CD4-positive, alpha-beta memory T cell (primary cell): ENCODE results near the gene DOK6. TPM values are rescaled to one million over a fixed set of nuclear protein-coding genes. Genes with fewer than 3 reads are reported as not detected.

Source experiments
- CTCF ChIA-PET: fragments of 350-600 bp; sonication (Branson Sonifier 250); formaldehyde crosslinking; loops from one replicate; lab custom pipeline; 2021; ENCODE audit warnings: inconsistent platforms; ENCODE audit not compliant: partially characterized antibody; lab: Charles Lee
- POLR2A ChIA-PET: fragments of 350-600 bp; sonication (Branson Sonifier 250); formaldehyde crosslinking; loops from one replicate; lab custom pipeline; 2021; ENCODE audit not compliant: partially characterized antibody; lab: Charles Lee
- DNase-seq, 5 donors: peaks; one replicate each; pipeline versions ENCODE4 v3.0.0 to v3.0.0-alpha.2; 2020 to 2022; ENCODE audit warnings: mixed read lengths in 1 of 5
- H3K27ac ChIP-seq: one replicate; pipeline ENCODE4 v1.7.0; 2013; ENCODE audit warnings: low read depth, low read length
- H3K27me3 ChIP-seq: 2 replicates; pipeline ENCODE4 v1.7.0; 2013; ENCODE audit warnings: mild to moderate bottlenecking, low read length, moderate library complexity; ENCODE audit not compliant: insufficient read depth
- H3K36me3 ChIP-seq: 2 replicates; pipeline ENCODE4 v1.7.0; 2013; ENCODE audit warnings: mild to moderate bottlenecking, low read length, moderate library complexity; ENCODE audit not compliant: insufficient read depth
- H3K4me1 ChIP-seq: 2 replicates; pipeline ENCODE4 v1.7.0; 2013; ENCODE audit warnings: mild to moderate bottlenecking, low read length, moderate library complexity; ENCODE audit not compliant: insufficient read depth
- H3K4me3 ChIP-seq, 2 donors: one replicate each; pipeline ENCODE4 v1.7.0; 2013; ENCODE audit warnings: low read length in 2 of 2, mild to moderate bottlenecking in 1 of 2
- H3K9me3 ChIP-seq, 2 donors: one replicate each; pipeline ENCODE4 v1.7.0; 2013; ENCODE audit warnings: low read length in 2 of 2, control low read depth in 1 of 2; ENCODE audit not compliant: control insufficient read depth in 1 of 2
- H3K27ac Mint-ChIP-seq, 7 donors: one replicate each; pipeline ENCODE4 v1.8.0; 2020 to 2021; ENCODE audit warnings: mixed read lengths in 7 of 7, mild to moderate bottlenecking in 6 of 7, inconsistent platforms in 3 of 7, moderate library complexity in 3 of 7
- H3K27me3 Mint-ChIP-seq, 2 donors: one replicate each; pipeline ENCODE4 v1.8.0; 2020 to 2021; ENCODE audit warnings: mixed read lengths in 2 of 2
- H3K36me3 Mint-ChIP-seq, 2 donors: one replicate each; pipeline ENCODE4 v1.8.0; 2020 to 2021; ENCODE audit warnings: mixed read lengths in 2 of 2, inconsistent platforms in 1 of 2, mild to moderate bottlenecking in 1 of 2
- H3K4me1 Mint-ChIP-seq, 4 donors: one replicate each; pipeline ENCODE4 v1.8.0; 2020 to 2021; ENCODE audit warnings: mixed read lengths in 4 of 4, mild to moderate bottlenecking in 1 of 4
- H3K4me3 Mint-ChIP-seq, 8 donors: one replicate each; pipeline ENCODE4 v1.8.0; 2020 to 2021; ENCODE audit warnings: mixed read lengths in 8 of 8, mild to moderate bottlenecking in 7 of 8, moderate library complexity in 6 of 8, inconsistent platforms in 3 of 8
- H3K9me3 Mint-ChIP-seq, 8 donors: one replicate each; pipeline ENCODE4 v1.8.0; 2020 to 2021; ENCODE audit warnings: mixed read lengths in 8 of 8, mild to moderate bottlenecking in 5 of 8, inconsistent platforms in 3 of 8, moderate library complexity in 1 of 8
- intact Hi-C: fragments of 100-400 bp; cut with micrococcal nuclease; formaldehyde crosslinking; loops from one replicate; pipeline ENCODE4 v1.15.1; 2023
- polyA plus RNA-seq, 2 donors: library from polyadenylated mRNA; unstranded; fragments of 300-500 nt; fragmentation: Illumina TruSeq; gene quantifications; one replicate each; pipeline ENCODE4 v1.2.3, GENCODE V29; 2021
- total RNA-seq, 2 experiments: library from RNA; stranded (reverse); gene quantifications; one replicate each; pipeline ENCODE4 v1.2.3, GENCODE V29; 2021

The DOK6 gene
- total and polyA plus RNA-seq, 4 experiments from 2014 or later = 0.04 to 0.15 TPM; not detected in 2

- H3K27ac ChIP-seq = no peak overlapping the region
- Mint-ChIP-seq H3K27me3 (no peaks in the 10 kb centered on the region), H3K4me1 (peaks cover 0 to 4% (median 0%) of the 10 kb centered on the region in 4 donors), H3K4me3 (no peak overlapping the region), H3K27ac (no peak overlapping the region), H3K36me3 (peaks cover 16 to 26% of the 10 kb centered on the region in 2 donors), H3K9me3 (peaks cover 0 to 4% (median 0%) of the 10 kb centered on the region in 8 donors)
- H3K36me3 ChIP-seq = no peaks in the 10 kb centered on the region
- ChIA-PET POLR2A (no interaction called here), CTCF (interaction anchor here (1.0 to 1.7 kb wide), 4 partner anchors 8 to 118 kb away, joined by 3 to 7 read pairs (median 4); no protein-coding TSS in a partner anchor)
- intact Hi-C loops = no loop called here
- DNase-seq = no peak
- no peak overlapping the region for H3K4me3 ChIP-seq
- H3K9me3 ChIP-seq = no peaks in the 10 kb centered on the region
- no peaks in the 10 kb centered on the region for H3K27me3 ChIP-seq
- H3K4me1 ChIP-seq = no peaks in the 10 kb centered on the region
These were observed 440.4 kb downstream of the DOK6 start for GRCh38 chr18:69841117-69841516.

GRCh38 chr18:69843015-69843414 lies 442.3 kb downstream of the DOK6 start:
- H3K27me3 Mint-ChIP-seq = no peaks in the 10 kb centered on the region
- Histone ChIP-seq H3K27me3 (no peaks in the 10 kb centered on the region), H3K27ac (no peak overlapping the region), H3K4me3 (no peak overlapping the region), H3K4me1 (no peaks in the 10 kb centered on the region), H3K9me3 (no peaks in the 10 kb centered on the region), H3K36me3 (no peaks in the 10 kb centered on the region)
- H3K36me3 Mint-ChIP-seq = peaks cover 5 to 13% of the 10 kb centered on the region in 2 donors
- peaks cover 0 to 4% (median 0%) of the 10 kb centered on the region in 8 donors for H3K9me3 Mint-ChIP-seq
- no peak overlapping the region for H3K4me3 Mint-ChIP-seq
- H3K4me1 Mint-ChIP-seq = peaks cover 0 to 4% (median 1%) of the 10 kb centered on the region in 4 donors
- ChIA-PET POLR2A (no interaction called here), CTCF (no interaction called here)
- DNase-seq = no peak
- no peak overlapping the region for H3K27ac Mint-ChIP-seq
- intact Hi-C loops = no loop called here

GRCh38 chr18:69844656-69845055 lies 444.0 kb downstream of the DOK6 start:
- Histone ChIP-seq H3K36me3 (no peaks in the 10 kb centered on the region), H3K27ac (no peak overlapping the region), H3K4me1 (no peaks in the 10 kb centered on the region), H3K9me3 (no peaks in the 10 kb centered on the region), H3K4me3 (no peak overlapping the region), H3K27me3 (no peaks in the 10 kb centered on the region)
- DNase-seq = no peak
- Mint-ChIP-seq H3K27me3 (no peaks in the 10 kb centered on the region), H3K4me3 (no peak overlapping the region), H3K36me3 (peaks cover 3 to 6% of the 10 kb centered on the region in 2 donors), H3K9me3 (peaks cover 0 to 4% (median 0%) of the 10 kb centered on the region in 8 donors), H3K4me1 (peaks cover 0 to 4% (median 1%) of the 10 kb centered on the region in 4 donors), H3K27ac (no peak overlapping the region)
- ChIA-PET CTCF (interaction anchor here (2.1 kb wide), 1 partner anchor 114 kb away, joined by 7 read pairs; no protein-coding TSS in a partner anchor), POLR2A (no interaction called here)
- intact Hi-C loops = loop anchor here (5.0 kb wide), 1 partner anchor 228 kb away; no protein-coding TSS in a partner anchor

GRCh38 chr18:69845593-69846506 lies 445.2 kb downstream of the DOK6 start:
- Mint-ChIP-seq H3K4me3 (no peak overlapping the region), H3K4me1 (peaks cover 0 to 4% (median 3%) of the 10 kb centered on the region in 4 donors), H3K9me3 (no peaks in the 10 kb centered on the region), H3K27me3 (no peaks in the 10 kb centered on the region), H3K27ac (no peak overlapping the region), H3K36me3 (no peaks in the 10 kb centered on the region)
- ChIA-PET POLR2A (interaction anchor here (0.6 to 1.6 kb wide), 4 partner anchors 109 to 115 kb away, joined by 3 to 5 read pairs (median 4); no protein-coding TSS in a partner anchor), CTCF (interaction anchor here (0.8 to 2.1 kb wide), 4 partner anchors 9 to 242 kb away, joined by 3 to 7 read pairs (median 3); no protein-coding TSS in a partner anchor)
- Histone ChIP-seq H3K4me3 (no peak overlapping the region), H3K36me3 (no peaks in the 10 kb centered on the region), H3K9me3 (no peaks in the 10 kb centered on the region), H3K27ac (no peak overlapping the region), H3K27me3 (no peaks in the 10 kb centered on the region), H3K4me1 (no peaks in the 10 kb centered on the region)
- DNase-seq = no peak
- intact Hi-C loops = loop anchor here (5.0 kb wide), 1 partner anchor 226 kb away; no protein-coding TSS in a partner anchor

- ChIA-PET POLR2A (no interaction called here), CTCF (no interaction called here)
- H3K27me3 ChIP-seq = no peaks in the 10 kb centered on the region
- H3K36me3 Mint-ChIP-seq = peaks cover 31 to 34% of the 10 kb centered on the region in 2 donors
- H3K9me3 Mint-ChIP-seq = no peaks in the 10 kb centered on the region
- H3K4me3 ChIP-seq = no peak overlapping the region
- no peaks in the 10 kb centered on the region for H3K9me3 ChIP-seq
- intact Hi-C loops = loop anchor here (5.0 kb wide), 1 partner anchor 34 kb away; no protein-coding TSS in a partner anchor
- no peaks in the 10 kb centered on the region for H3K27me3 Mint-ChIP-seq
- H3K4me1 ChIP-seq = no peaks in the 10 kb centered on the region
- no peak overlapping the region for H3K4me3 Mint-ChIP-seq
- peaks cover 7% of the 10 kb centered on the region for H3K36me3 ChIP-seq
- H3K27ac ChIP-seq = no peak overlapping the region
- no peak for DNase-seq
- peak overlapping the region in 1 of 7 donors; percentile 8 for H3K27ac Mint-ChIP-seq
- H3K4me1 Mint-ChIP-seq = peaks cover 0 to 9% (median 2%) of the 10 kb centered on the region in 4 donors
These were observed 452.4 kb downstream of the DOK6 start for GRCh38 chr18:69853051-69853450.

- H3K27me3 Mint-ChIP-seq = no peaks in the 10 kb centered on the region
- no peaks in the 10 kb centered on the region for H3K27me3 ChIP-seq
- no peak overlapping the region for H3K4me3 Mint-ChIP-seq
- H3K9me3 ChIP-seq = no peaks in the 10 kb centered on the region
- DNase-seq = no peak
- no peak overlapping the region for H3K27ac ChIP-seq
- H3K4me1 Mint-ChIP-seq = peaks cover 0 to 10% (median 2%) of the 10 kb centered on the region in 4 donors
- peak overlapping the region in 3 of 7 donors; percentile 19 to 58 (median 54) for H3K27ac Mint-ChIP-seq
- H3K4me3 ChIP-seq = no peak overlapping the region
- peaks cover 7% of the 10 kb centered on the region for H3K36me3 ChIP-seq
- no peaks in the 10 kb centered on the region for H3K9me3 Mint-ChIP-seq
- H3K4me1 ChIP-seq = no peaks in the 10 kb centered on the region
- intact Hi-C loops = loop anchor here (5.0 kb wide), 1 partner anchor 33 kb away; no protein-coding TSS in a partner anchor
- ChIA-PET CTCF (interaction anchor here (1.1 kb wide), 2 partner anchors 8 to 14 kb away, joined by 3 read pairs; no protein-coding TSS in a partner anchor), POLR2A (no interaction called here)
- peaks cover 38 to 45% of the 10 kb centered on the region in 2 donors for H3K36me3 Mint-ChIP-seq
These were observed 453.8 kb downstream of the DOK6 start for GRCh38 chr18:69854455-69854854.

- Mint-ChIP-seq H3K4me1 (peaks cover 0 to 6% (median 2%) of the 10 kb centered on the region in 4 donors), H3K27me3 (no peaks in the 10 kb centered on the region), H3K27ac (peak overlapping the region in 1 of 7 donors; percentile 56), H3K9me3 (no peaks in the 10 kb centered on the region), H3K4me3 (no peak overlapping the region), H3K36me3 (peaks cover 58 to 59% of the 10 kb centered on the region in 2 donors)
- Histone ChIP-seq H3K27me3 (no peaks in the 10 kb centered on the region), H3K27ac (no peak overlapping the region), H3K9me3 (no peaks in the 10 kb centered on the region), H3K4me3 (no peak overlapping the region), H3K4me1 (no peaks in the 10 kb centered on the region), H3K36me3 (peaks cover 9% of the 10 kb centered on the region)
- CTCF ChIA-PET = no interaction called here
- no peak for DNase-seq
- POLR2A ChIA-PET = no interaction called here
- intact Hi-C loops = no loop called here
These were observed 458.2 kb downstream of the DOK6 start for GRCh38 chr18:69858897-69859296.
